ENCODE data around the gene FAM163B. TPM values are rescaled to one million over a fixed set of nuclear protein-coding genes. Genes with fewer than 3 reads are reported as not detected.

Gene FAM163B
- total RNA-seq, 1 donor, result not detected

DNA sequence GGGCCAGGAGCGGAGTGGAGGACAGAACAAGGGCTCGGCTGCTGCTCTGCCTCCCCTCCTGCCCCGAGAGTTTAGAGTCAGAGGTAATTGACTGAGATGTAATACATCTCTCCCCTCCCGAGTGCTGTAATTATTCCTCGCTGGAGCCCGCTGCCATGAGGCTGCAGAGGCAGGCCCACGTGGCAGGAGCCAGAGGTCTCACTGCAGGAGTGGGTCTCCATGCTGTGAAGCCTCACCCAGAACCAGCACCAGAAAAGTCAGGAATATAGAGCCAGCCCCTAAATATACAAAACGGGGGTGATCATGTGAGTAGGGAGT, 2.5 kb downstream of the FAM163B start:
- TF ChIP-seq, protein P1, sequence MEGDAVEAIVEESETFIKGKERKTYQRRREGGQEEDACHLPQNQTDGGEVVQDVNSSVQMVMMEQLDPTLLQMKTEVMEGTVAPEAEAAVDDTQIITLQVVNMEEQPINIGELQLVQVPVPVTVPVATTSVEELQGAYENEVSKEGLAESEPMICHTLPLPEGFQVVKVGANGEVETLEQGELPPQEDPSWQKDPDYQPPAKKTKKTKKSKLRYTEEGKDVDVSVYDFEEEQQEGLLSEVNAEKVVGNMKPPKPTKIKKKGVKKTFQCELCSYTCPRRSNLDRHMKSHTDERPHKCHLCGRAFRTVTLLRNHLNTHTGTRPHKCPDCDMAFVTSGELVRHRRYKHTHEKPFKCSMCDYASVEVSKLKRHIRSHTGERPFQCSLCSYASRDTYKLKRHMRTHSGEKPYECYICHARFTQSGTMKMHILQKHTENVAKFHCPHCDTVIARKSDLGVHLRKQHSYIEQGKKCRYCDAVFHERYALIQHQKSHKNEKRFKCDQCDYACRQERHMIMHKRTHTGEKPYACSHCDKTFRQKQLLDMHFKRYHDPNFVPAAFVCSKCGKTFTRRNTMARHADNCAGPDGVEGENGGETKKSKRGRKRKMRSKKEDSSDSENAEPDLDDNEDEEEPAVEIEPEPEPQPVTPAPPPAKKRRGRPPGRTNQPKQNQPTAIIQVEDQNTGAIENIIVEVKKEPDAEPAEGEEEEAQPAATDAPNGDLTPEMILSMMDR (IDR thresholded peaks at IDR 0.05; ENCODE audit: insufficient read depth, low read length), result no peak
- H3K4me3 ChIP-seq (ENCODE audit: low read depth, low read length), result no peak overlapping the region
- no peak for DNase-seq (ENCODE audit: low read depth)

DNA sequence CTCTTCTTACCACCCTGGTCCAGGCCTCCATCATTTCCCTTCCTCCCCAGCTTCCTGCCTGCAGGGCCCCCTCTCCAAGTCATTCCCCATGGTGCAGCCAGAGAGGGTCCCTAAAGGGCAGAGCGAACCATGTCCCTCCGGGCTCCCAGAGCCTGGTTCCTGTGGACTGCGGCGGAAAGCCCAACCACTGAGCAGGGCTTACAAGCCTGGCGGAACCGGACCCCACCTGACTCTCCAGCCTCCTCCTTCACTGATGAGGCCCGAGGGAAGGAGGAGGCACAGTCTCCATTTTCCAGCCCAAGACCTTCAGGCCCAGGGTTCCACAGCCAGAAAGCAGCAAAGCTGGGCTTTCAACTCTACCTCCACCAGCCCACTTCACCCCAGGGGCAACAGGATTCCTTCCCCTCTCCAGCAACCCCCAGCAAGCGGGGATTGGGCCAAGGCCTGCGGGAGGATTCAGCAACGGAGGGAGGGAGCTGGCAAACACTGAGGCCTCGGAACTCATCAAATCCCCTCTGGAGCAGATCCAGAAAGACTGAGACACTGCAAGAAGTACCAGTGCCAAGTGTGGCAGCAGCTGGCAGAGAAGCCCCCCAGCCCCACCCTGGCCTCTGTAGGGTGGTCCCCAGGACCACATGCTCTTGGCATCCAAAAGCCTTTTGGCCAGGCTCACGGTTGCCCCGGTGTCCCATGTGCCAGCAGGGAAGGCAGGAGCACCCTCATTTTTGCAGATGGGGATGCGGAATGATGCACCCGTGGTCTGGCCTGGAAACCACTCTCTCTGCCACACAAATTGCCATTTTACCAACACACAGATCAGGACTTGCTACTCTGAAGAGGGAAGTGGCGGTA, 3.1 kb downstream of the FAM163B start:
- no peak for DNase-seq (ENCODE audit: low read depth)
- TF ChIP-seq, protein P1 (IDR thresholded peaks at IDR 0.05; ENCODE audit: insufficient read depth, low read length), result no peak
- no peak overlapping the region for H3K4me3 ChIP-seq (ENCODE audit: low read depth, low read length)

DNA sequence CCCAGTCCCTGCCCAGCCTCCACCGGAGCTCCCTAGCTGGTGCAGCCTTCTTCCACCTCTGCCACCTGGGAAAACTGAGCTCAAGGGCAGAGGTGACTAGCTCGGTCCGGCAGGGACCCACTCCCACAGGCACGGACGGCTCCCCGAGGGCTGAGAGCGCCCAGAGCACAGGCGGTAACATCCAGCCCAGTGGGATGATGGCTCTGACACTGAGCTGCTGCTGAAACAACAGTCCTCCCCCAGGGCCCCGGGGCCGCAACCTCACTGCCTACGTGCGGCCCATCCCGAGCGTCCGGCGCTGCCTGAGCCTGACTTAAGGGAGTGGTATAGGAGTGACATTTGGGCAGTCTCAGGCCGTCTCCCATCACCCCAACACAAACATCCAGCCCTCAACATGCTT, 3.7 kb downstream of the FAM163B start:
- TF ChIP-seq, protein P1 (IDR thresholded peaks at IDR 0.05; ENCODE audit: insufficient read depth, low read length), result no peak
- DNase-seq (ENCODE audit: low read depth), result no peak
- no peak overlapping the region for H3K4me3 ChIP-seq (ENCODE audit: low read depth, low read length)

DNA sequence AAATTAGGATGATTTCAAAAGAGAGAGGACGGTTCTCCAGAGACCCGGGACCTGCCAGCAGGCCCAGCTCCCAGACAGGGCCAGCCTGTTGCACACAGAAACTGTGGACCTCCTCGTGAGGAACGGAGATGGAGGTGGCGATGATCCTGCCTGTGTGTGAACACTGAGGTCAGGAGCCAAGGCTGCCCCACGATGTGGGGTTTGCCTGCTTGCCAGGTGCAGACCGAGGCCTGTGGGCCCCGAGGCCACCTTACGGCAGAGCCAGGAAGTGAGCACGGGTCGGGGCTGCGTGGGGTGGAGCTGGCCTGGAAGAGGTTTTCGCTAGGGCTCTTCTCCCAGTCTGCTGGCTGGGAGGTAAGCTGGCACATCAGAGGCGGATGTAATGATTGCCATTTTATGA, 4.3 kb downstream of the FAM163B start:
- H3K4me3 ChIP-seq (ENCODE audit: low read depth, low read length), result no peak overlapping the region
- TF ChIP-seq, protein P1 (IDR thresholded peaks at IDR 0.05; ENCODE audit: insufficient read depth, low read length), result no peak
- DNase-seq (ENCODE audit: low read depth), result no peak

DNA sequence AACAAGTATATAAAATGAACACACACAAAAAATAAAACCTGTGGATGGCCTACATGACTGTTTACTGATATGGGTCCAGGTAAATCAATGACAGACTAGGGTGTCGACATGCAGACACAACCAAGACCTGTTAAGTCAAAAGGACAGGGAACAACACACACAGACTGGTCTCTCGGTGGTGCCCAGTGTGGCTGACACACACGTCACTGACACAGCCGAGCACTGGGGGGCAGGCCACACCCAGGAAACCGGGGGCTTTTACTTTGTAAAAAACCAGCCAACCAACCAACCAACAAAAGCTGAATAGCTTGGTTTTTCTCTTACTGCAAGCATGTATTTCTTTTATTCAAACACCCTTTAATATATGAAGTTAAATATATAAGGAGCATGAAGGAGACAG, 5.0 kb downstream of the FAM163B start:
- H3K4me3 ChIP-seq (ENCODE audit: low read depth, low read length), result no peak overlapping the region
- TF ChIP-seq, protein P1 (IDR thresholded peaks at IDR 0.05; ENCODE audit: insufficient read depth, low read length), result no peak
- DNase-seq (ENCODE audit: low read depth), result no peak

DNA sequence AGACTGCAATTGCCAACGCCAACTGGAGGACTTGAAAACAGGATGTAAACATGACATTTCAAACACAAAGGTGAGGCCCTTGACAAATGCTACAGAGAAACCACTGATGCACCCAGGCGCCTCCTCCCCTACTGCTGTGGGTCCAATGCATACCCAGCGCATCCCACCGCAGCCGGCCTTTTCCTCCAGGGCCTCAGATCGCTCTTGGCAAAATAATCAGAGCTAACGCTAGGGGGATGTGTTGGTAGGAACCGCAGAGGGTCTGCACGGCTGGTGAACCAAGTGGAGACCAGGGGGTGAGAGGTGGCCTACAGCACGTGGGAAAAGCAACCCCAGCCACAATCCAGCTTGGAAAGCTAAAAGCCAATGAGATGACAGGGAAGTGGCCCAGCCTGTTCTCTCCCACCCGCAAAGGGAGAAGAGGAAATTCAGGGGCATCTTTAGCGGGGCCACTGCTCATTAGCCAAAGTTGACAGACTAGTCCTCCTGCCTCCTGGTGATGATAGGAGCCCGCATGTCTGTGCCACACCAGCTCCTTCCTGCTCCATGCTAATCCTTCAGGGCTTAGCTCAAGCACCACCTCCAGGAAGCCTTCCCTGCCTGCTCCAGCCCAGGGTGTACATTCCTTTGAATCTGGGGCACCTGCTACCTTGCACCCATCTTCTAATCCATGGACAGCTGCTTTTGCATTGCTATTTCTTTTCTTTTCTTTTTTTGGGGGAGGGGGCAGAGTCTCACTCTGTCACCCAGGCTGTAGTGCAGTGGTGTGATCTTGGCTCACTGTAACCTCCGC, 5.9 kb downstream of the FAM163B start:
- TF ChIP-seq, protein P1 (IDR thresholded peaks at IDR 0.05; ENCODE audit: insufficient read depth, low read length), result no peak
- no peak for DNase-seq (ENCODE audit: low read depth)
- H3K4me3 ChIP-seq (ENCODE audit: low read depth, low read length), result no peak overlapping the region

All from fibroblast of the aortic adventitia (primary cell).